CD4-positive, CD25-positive, alpha-beta regulatory T cell (primary cell): ENCODE results near the gene FAAP100. TPM values are rescaled to one million over a fixed set of nuclear protein-coding genes. Genes with fewer than 3 reads are reported as not detected.
"Not testable (repeated sequence)": the region's sequence is repeated elsewhere in the genome, so short reads cannot be mapped to it uniquely, and the experiment has no call there.

Experiments
- ATAC-seq, 2 donors: fragments of 150-1000 bp; cut with Tn5 transposase; one replicate each; pipeline ENCODE4 v1.10.0; 2021; ENCODE audit warnings: low read depth in 2 of 2, moderate number of reproducible peaks in 2 of 2, moderate library complexity in 1 of 2
- DNase-seq, 3 donors: peaks; one replicate each; pipeline versions ENCODE4 v3.0.0 to v3.0.0-alpha.2; 2012 to 2022; ENCODE audit warnings: mixed read lengths in 1 of 3
- H3K27ac ChIP-seq: one replicate; pipeline ENCODE4 v1.7.0; 2013; ENCODE audit warnings: mild to moderate bottlenecking, low read length; ENCODE audit not compliant: insufficient read depth, poor library complexity, severe bottlenecking
- H3K27me3 ChIP-seq: one replicate; pipeline ENCODE4 v1.7.0; 2013; ENCODE audit warnings: low read length; ENCODE audit not compliant: control insufficient read depth, insufficient read depth
- H3K36me3 ChIP-seq: one replicate; pipeline ENCODE4 v1.7.0; 2013; ENCODE audit warnings: mild to moderate bottlenecking, low read length, moderate library complexity; ENCODE audit not compliant: control insufficient read depth, insufficient read depth
- H3K4me1 ChIP-seq: 2 replicates; pipeline ENCODE4 v1.7.0; 2013; ENCODE audit warnings: mild to moderate bottlenecking, low read length; ENCODE audit not compliant: insufficient read depth, control insufficient read depth, poor library complexity, severe bottlenecking
- H3K4me3 ChIP-seq: one replicate; pipeline ENCODE4 v1.7.0; 2013; ENCODE audit warnings: low read depth, mild to moderate bottlenecking, low read length, moderate library complexity
- H3K9me3 ChIP-seq, 2 experiments: 1 replicate in 1 of 2; 2 replicates in 1 of 2; pipeline ENCODE4 v1.7.0; 2013; ENCODE audit warnings: low read length in 2 of 2, mild to moderate bottlenecking in 1 of 2, moderate library complexity in 1 of 2; ENCODE audit not compliant: control insufficient read depth in 2 of 2
- H3K27ac Mint-ChIP-seq, 3 donors: one replicate each; pipeline ENCODE4 v1.8.0; 2020 to 2022; ENCODE audit warnings: mild to moderate bottlenecking in 3 of 3, mixed read lengths in 3 of 3, moderate library complexity in 2 of 3
- H3K27me3 Mint-ChIP-seq: one replicate; pipeline ENCODE4 v1.8.0; 2022; ENCODE audit warnings: mild to moderate bottlenecking, mixed read lengths
- H3K36me3 Mint-ChIP-seq: one replicate; pipeline ENCODE4 v1.8.0; 2020; ENCODE audit warnings: mixed read lengths
- H3K4me1 Mint-ChIP-seq, 4 donors: one replicate each; pipeline ENCODE4 v1.8.0; 2020 to 2022; ENCODE audit warnings: mixed read lengths in 4 of 4, mild to moderate bottlenecking in 1 of 4
- H3K4me3 Mint-ChIP-seq, 4 donors: one replicate each; pipeline ENCODE4 v1.8.0; 2020 to 2022; ENCODE audit warnings: mild to moderate bottlenecking in 4 of 4, mixed read lengths in 4 of 4, moderate library complexity in 3 of 4
- H3K9me3 Mint-ChIP-seq, 7 donors: one replicate each; pipeline ENCODE4 v1.8.0; 2020 to 2022; ENCODE audit warnings: mixed read lengths in 7 of 7, mild to moderate bottlenecking in 3 of 7, moderate library complexity in 2 of 7
- polyA plus RNA-seq, 4 donors: library from polyadenylated mRNA; unstranded; fragments of 300-500 nt; fragmentation: Illumina TruSeq; gene quantifications; one replicate each; pipeline ENCODE4 v1.2.3, GENCODE V29; 2021
- total RNA-seq: library from RNA; stranded (reverse); gene quantifications from one replicate; pipeline ENCODE4 v1.2.3, GENCODE V29; 2022

FAAP100 gene
- total and polyA plus RNA-seq, 5 donors from 2014 or later = 8.2 to 28.1 (median 11.5) TPM

GRCh38 chr17:81535007-81535328 lies 17.2 kb downstream of the FAAP100 start:
- no peak overlapping the region for H3K27ac Mint-ChIP-seq
- H3K4me1 ChIP-seq = peaks cover 11% of the 10 kb centered on the region
- no peak for ATAC-seq
- no peaks in the 10 kb centered on the region for H3K9me3 ChIP-seq
- H3K27me3 ChIP-seq = peaks cover 3% of the 10 kb centered on the region
- DNase-seq = no peak
- no peaks in the 10 kb centered on the region for H3K4me1 Mint-ChIP-seq
- H3K4me3 ChIP-seq = no peak overlapping the region
- H3K27me3 Mint-ChIP-seq = peaks cover 16% of the 10 kb centered on the region
- H3K36me3 Mint-ChIP-seq = peaks cover 5% of the 10 kb centered on the region
- H3K36me3 ChIP-seq = peaks cover 4% of the 10 kb centered on the region
- H3K9me3 Mint-ChIP-seq = no peaks in the 10 kb centered on the region
- H3K27ac ChIP-seq = no peak overlapping the region
- no peak overlapping the region for H3K4me3 Mint-ChIP-seq

- no peak overlapping the region for H3K4me3 ChIP-seq
- Mint-ChIP-seq H3K27ac (no peak overlapping the region), H3K27me3 (peaks cover 17% of the 10 kb centered on the region), H3K9me3 (no peaks in the 10 kb centered on the region), H3K36me3 (peaks cover 5% of the 10 kb centered on the region), H3K4me1 (no peaks in the 10 kb centered on the region), H3K4me3 (no peak overlapping the region)
- no peaks in the 10 kb centered on the region for H3K9me3 ChIP-seq
- no peak overlapping the region for H3K27ac ChIP-seq
- peaks cover 11% of the 10 kb centered on the region for H3K4me1 ChIP-seq
- ATAC-seq (no peak), DNase-seq (no peak)
- peaks cover 4% of the 10 kb centered on the region for H3K36me3 ChIP-seq
- H3K27me3 ChIP-seq = peaks cover 3% of the 10 kb centered on the region
Measured at GRCh38 chr17:81534157-81535006, 17.8 kb downstream of the FAAP100 start.

- no peak for ATAC-seq
- Mint-ChIP-seq H3K27ac (no peak overlapping the region), H3K4me3 (no peak overlapping the region)
Measured at GRCh38 chr17:81533339-81534141, 18.6 kb downstream of the FAAP100 start.

GRCh38 chr17:81532490-81533287 lies 19.5 kb downstream of the FAAP100 start:
- H3K4me3 ChIP-seq = no peak overlapping the region
- peaks cover 11% of the 10 kb centered on the region for H3K4me1 ChIP-seq
- H3K9me3 Mint-ChIP-seq = no peaks in the 10 kb centered on the region
- DNase-seq (no peak), ATAC-seq (no peak)
- H3K36me3 ChIP-seq = no peaks in the 10 kb centered on the region
- no peak overlapping the region for H3K27ac Mint-ChIP-seq
- peaks cover 17% of the 10 kb centered on the region for H3K27me3 Mint-ChIP-seq
- H3K4me1 Mint-ChIP-seq = no peaks in the 10 kb centered on the region
- H3K27ac ChIP-seq = no peak overlapping the region
- H3K4me3 Mint-ChIP-seq = no peak overlapping the region
- no peaks in the 10 kb centered on the region for H3K36me3 Mint-ChIP-seq
- peaks cover 3% of the 10 kb centered on the region for H3K27me3 ChIP-seq
- H3K9me3 ChIP-seq = no peaks in the 10 kb centered on the region

More at GRCh38 chr17:81533339-81534141, 18.6 kb downstream of the FAAP100 start:
- H3K27me3 Mint-ChIP-seq = peaks cover 19% of the 10 kb centered on the region
- Histone ChIP-seq H3K27ac (no peak overlapping the region), H3K36me3 (peaks cover 4% of the 10 kb centered on the region), H3K4me1 (peaks cover 11% of the 10 kb centered on the region), H3K27me3 (peaks cover 3% of the 10 kb centered on the region), H3K4me3 (no peak overlapping the region), H3K9me3 (no peaks in the 10 kb centered on the region)
- peaks cover 5% of the 10 kb centered on the region for H3K36me3 Mint-ChIP-seq
- no peaks in the 10 kb centered on the region for H3K9me3 Mint-ChIP-seq
- no peaks in the 10 kb centered on the region for H3K4me1 Mint-ChIP-seq
- DNase-seq = no peak

GRCh38 chr17:81531998-81532404 lies 20.2 kb downstream of the FAAP100 start:
- not testable (repeated sequence) for H3K27me3 ChIP-seq, ATAC-seq, H3K9me3 ChIP-seq, H3K27ac Mint-ChIP-seq, H3K4me3 ChIP-seq, H3K4me1 Mint-ChIP-seq, H3K36me3 Mint-ChIP-seq, DNase-seq, H3K4me3 Mint-ChIP-seq, H3K36me3 ChIP-seq, H3K4me1 ChIP-seq, H3K9me3 Mint-ChIP-seq, H3K27ac ChIP-seq
- peaks cover 17% of the 10 kb centered on the region for H3K27me3 Mint-ChIP-seq

- H3K36me3 Mint-ChIP-seq, H3K9me3 Mint-ChIP-seq, DNase-seq, H3K4me3 ChIP-seq, H3K9me3 ChIP-seq, H3K4me3 Mint-ChIP-seq, H3K27me3 ChIP-seq, H3K27ac ChIP-seq, ATAC-seq, H3K4me1 ChIP-seq, H3K36me3 ChIP-seq, H3K27ac Mint-ChIP-seq, H3K4me1 Mint-ChIP-seq: not testable (repeated sequence)
- peaks cover 14% of the 10 kb centered on the region for H3K27me3 Mint-ChIP-seq
Measured at GRCh38 chr17:81531013-81531412, 21.1 kb downstream of the FAAP100 start.

GRCh38 chr17:81529437-81529803 lies 22.7 kb downstream of the FAAP100 start:
- no peaks in the 10 kb centered on the region for H3K4me1 Mint-ChIP-seq
- H3K4me3 Mint-ChIP-seq = no peak overlapping the region
- no peak for ATAC-seq
- H3K36me3 ChIP-seq = no peaks in the 10 kb centered on the region
- H3K27ac ChIP-seq = no peak overlapping the region
- H3K9me3 ChIP-seq = no peaks in the 10 kb centered on the region
- H3K4me1 ChIP-seq = no peaks in the 10 kb centered on the region
- peaks cover under 1% of the 10 kb centered on the region for H3K27me3 ChIP-seq
- no peak overlapping the region for H3K4me3 ChIP-seq
- H3K27me3 Mint-ChIP-seq = peaks cover 12% of the 10 kb centered on the region
- H3K36me3 Mint-ChIP-seq = no peaks in the 10 kb centered on the region
- H3K27ac Mint-ChIP-seq = no peak overlapping the region
- DNase-seq = no peak
- H3K9me3 Mint-ChIP-seq = no peaks in the 10 kb centered on the region
